ENCODE data around the gene SSBP3.

DNA sequence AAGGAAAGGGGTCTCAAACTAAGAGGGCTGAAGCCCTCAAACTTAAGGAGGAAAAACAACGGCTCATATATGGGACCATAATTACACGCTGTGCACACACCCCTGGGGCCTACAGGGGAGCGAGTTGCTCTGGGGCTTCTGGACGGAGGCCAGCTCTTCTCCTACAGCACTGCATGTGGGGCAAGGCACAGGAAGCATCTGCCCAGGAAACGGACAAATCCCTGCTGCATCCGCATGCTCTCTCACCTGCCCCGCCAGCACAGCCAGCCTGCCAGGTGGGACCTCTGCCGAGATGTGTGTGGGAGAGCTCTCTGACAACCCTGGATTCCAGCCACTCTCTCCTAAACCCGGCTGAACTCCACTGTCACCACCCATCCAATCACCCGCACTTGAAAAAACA lies 152.1 kb downstream of the SSBP3 start:
- TF ChIP-seq, protein P1, sequence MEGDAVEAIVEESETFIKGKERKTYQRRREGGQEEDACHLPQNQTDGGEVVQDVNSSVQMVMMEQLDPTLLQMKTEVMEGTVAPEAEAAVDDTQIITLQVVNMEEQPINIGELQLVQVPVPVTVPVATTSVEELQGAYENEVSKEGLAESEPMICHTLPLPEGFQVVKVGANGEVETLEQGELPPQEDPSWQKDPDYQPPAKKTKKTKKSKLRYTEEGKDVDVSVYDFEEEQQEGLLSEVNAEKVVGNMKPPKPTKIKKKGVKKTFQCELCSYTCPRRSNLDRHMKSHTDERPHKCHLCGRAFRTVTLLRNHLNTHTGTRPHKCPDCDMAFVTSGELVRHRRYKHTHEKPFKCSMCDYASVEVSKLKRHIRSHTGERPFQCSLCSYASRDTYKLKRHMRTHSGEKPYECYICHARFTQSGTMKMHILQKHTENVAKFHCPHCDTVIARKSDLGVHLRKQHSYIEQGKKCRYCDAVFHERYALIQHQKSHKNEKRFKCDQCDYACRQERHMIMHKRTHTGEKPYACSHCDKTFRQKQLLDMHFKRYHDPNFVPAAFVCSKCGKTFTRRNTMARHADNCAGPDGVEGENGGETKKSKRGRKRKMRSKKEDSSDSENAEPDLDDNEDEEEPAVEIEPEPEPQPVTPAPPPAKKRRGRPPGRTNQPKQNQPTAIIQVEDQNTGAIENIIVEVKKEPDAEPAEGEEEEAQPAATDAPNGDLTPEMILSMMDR (IDR thresholded peaks at IDR 0.05), result no peak
- no peak for TF ChIP-seq POLR2A (IDR thresholded peaks at IDR 0.05)
- no peak for TF ChIP-seq EP300 (IDR thresholded peaks at IDR 0.05)
